GM12865 (cell line): ENCODE results near the gene GFAP.

Experiments
- DNase-seq: peaks from one replicate; pipeline ENCODE4 v3.0.0; 2010; ENCODE audit warnings: low read depth
- H3K4me3 ChIP-seq: 2 replicates; pipeline ENCODE4 v1.5.1; 2011; ENCODE audit warnings: mild to moderate bottlenecking, low read depth, low read length, control low read depth
- CTCF ChIP-seq: IDR thresholded peaks from 2 replicates; pipeline ENCODE4 v1.5.1; 2011; ENCODE audit warnings: low read length, control low read depth, low read depth, inconsistent platforms; ENCODE audit not compliant: insufficient read depth; ENCODE audit errors: missing control alignments

GFAP gene

GRCh38 chr17:44901411-44901921 lies 13.8 kb downstream of the GFAP start:
- no peak overlapping the region for H3K4me3 ChIP-seq
- DNase-seq, result no peak
- TF ChIP-seq CTCF, result no peak

- no peak for DNase-seq
- H3K4me3 ChIP-seq, result no peak overlapping the region
- TF ChIP-seq CTCF, result no peak
These were observed 14.4 kb downstream of the GFAP start for GRCh38 chr17:44900894-44901293.

GRCh38 chr17:44899074-44899782 lies 16.1 kb downstream of the GFAP start, which contains the start of gene EFTUD2:
EFTUD2 (minus strand) TSS chr17:44899445; CDS start chr17:44894521, 4,924 bp downstream.
- peak; percentile 94 for DNase-seq
- peak within 1 kb of the TSS; percentile 62 for H3K4me3 ChIP-seq
- TF ChIP-seq CTCF, result no peak

- peak; percentile 61 for DNase-seq
- TF ChIP-seq CTCF, result no peak
- H3K4me3 ChIP-seq, result peak overlapping the region; percentile 62
These were observed 16.6 kb downstream of the GFAP start for GRCh38 chr17:44898768-44899073.

GRCh38 chr17:44894642-44895041 lies 20.7 kb downstream of the GFAP start:
- no peak for DNase-seq

GRCh38 chr17:44892250-44892649 lies 23.1 kb downstream of the GFAP start:
- no peak for TF ChIP-seq CTCF
- H3K4me3 ChIP-seq, result no peak overlapping the region

More at GRCh38 chr17:44894642-44895041, 20.7 kb downstream of the GFAP start:
- no peak for TF ChIP-seq CTCF
- no peak overlapping the region for H3K4me3 ChIP-seq

GRCh38 chr17:44889003-44889402 lies 26.3 kb downstream of the GFAP start:
- H3K4me3 ChIP-seq, result no peak overlapping the region
- TF ChIP-seq CTCF, result no peak
- DNase-seq, result no peak

More at GRCh38 chr17:44892250-44892649, 23.1 kb downstream of the GFAP start:
- DNase-seq, result no peak
